H9 (cell line): ENCODE data around the gene TRPC3. TPM values are rescaled to one million over a fixed set of nuclear protein-coding genes. Genes with fewer than 3 reads are reported as not detected.

Source experiments
- DNase-seq: peaks from one replicate; pipeline ENCODE4 v3.0.0-alpha.2; 2017
- H2AFZ ChIP-seq: one replicate; pipeline ENCODE4 v1.6.1; 2013; ENCODE audit warnings: mild to moderate bottlenecking, low read length, control low read depth, moderate library complexity
- H2AK5ac ChIP-seq: 2 replicates; pipeline ENCODE4 v1.6.1; 2013; ENCODE audit warnings: low read length, control low read depth, mixed read lengths; ENCODE audit not compliant: insufficient read length
- H2BK120ac ChIP-seq: one replicate; pipeline ENCODE4 v1.6.1; 2013; ENCODE audit warnings: low read depth, mild to moderate bottlenecking, low read length, control low read depth, inconsistent platforms; ENCODE audit not compliant: poor library complexity, severe bottlenecking
- H2BK12ac ChIP-seq: 2 replicates; pipeline ENCODE4 v1.6.1; 2013; ENCODE audit warnings: low read length, control low read depth, mixed read lengths, low read depth; ENCODE audit not compliant: insufficient read length
- H2BK15ac ChIP-seq: 2 replicates; pipeline ENCODE4 v1.6.1; 2013; ENCODE audit warnings: low read depth, low read length, control low read depth
- H2BK20ac ChIP-seq: one replicate; pipeline ENCODE4 v1.6.1; 2013; ENCODE audit warnings: low read depth, mild to moderate bottlenecking, low read length, control low read depth, inconsistent platforms; ENCODE audit not compliant: poor library complexity, severe bottlenecking
- H2BK5ac ChIP-seq: 2 replicates; pipeline ENCODE4 v1.6.1; 2013; ENCODE audit warnings: low read length, control low read depth, mixed read lengths; ENCODE audit not compliant: insufficient read length
- H3K14ac ChIP-seq: 2 replicates; pipeline ENCODE4 v1.6.1; 2013; ENCODE audit warnings: low read length, control low read depth; ENCODE audit not compliant: insufficient read depth
- H3K18ac ChIP-seq: 2 replicates; pipeline ENCODE4 v1.6.1; 2013; ENCODE audit warnings: low read depth, mild to moderate bottlenecking, mixed read lengths, low read length, control low read depth; ENCODE audit not compliant: insufficient read length
- H3K23ac ChIP-seq: 2 replicates; pipeline ENCODE4 v1.6.1; 2013; ENCODE audit warnings: low read length, control low read depth, mixed read lengths, low read depth; ENCODE audit not compliant: insufficient read length
- H3K23me2 ChIP-seq: 2 replicates; pipeline ENCODE4 v1.6.1; 2013; ENCODE audit warnings: low read depth, mild to moderate bottlenecking, mixed read lengths, low read length, control low read depth; ENCODE audit not compliant: insufficient read length, poor library complexity, severe bottlenecking
- H3K27ac ChIP-seq: 2 replicates; pipeline ENCODE4 v1.5.1; 2013; ENCODE audit warnings: low read length, control low read depth, mixed read lengths, low read depth; ENCODE audit not compliant: insufficient read length
- H3K27me3 ChIP-seq: 2 replicates; pipeline ENCODE4 v1.6.1; 2013; ENCODE audit warnings: low read length, control low read depth, inconsistent platforms; ENCODE audit not compliant: insufficient read depth
- H3K4ac ChIP-seq: 2 replicates; pipeline ENCODE4 v1.6.1; 2013; ENCODE audit warnings: low read depth, mild to moderate bottlenecking, control low read depth, inconsistent platforms, low read length, moderate library complexity
- H3K4me1 ChIP-seq: 2 replicates; pipeline ENCODE4 v1.6.1; 2013; ENCODE audit warnings: low read length, control low read depth, inconsistent platforms; ENCODE audit not compliant: insufficient read depth
- H3K4me2 ChIP-seq: 2 replicates; pipeline ENCODE4 v1.6.1; 2013; ENCODE audit warnings: low read length, control low read depth, mixed read lengths; ENCODE audit not compliant: insufficient read length, insufficient read depth
- H3K56ac ChIP-seq: 2 replicates; pipeline ENCODE4 v1.6.1; 2013; ENCODE audit warnings: low read depth, mild to moderate bottlenecking, mixed read lengths, low read length, control low read depth; ENCODE audit not compliant: insufficient read length
- H3K79me1 ChIP-seq: 2 replicates; pipeline ENCODE4 v1.6.1; 2013; ENCODE audit warnings: low read depth, mild to moderate bottlenecking, moderate library complexity, low read length, control low read depth, inconsistent platforms; ENCODE audit not compliant: insufficient read depth, poor library complexity, severe bottlenecking
- H3K79me2 ChIP-seq: 2 replicates; pipeline ENCODE4 v1.6.1; 2013; ENCODE audit warnings: low read length, control low read depth, inconsistent platforms; ENCODE audit not compliant: insufficient read depth
- H3K9ac ChIP-seq: 2 replicates; pipeline ENCODE4 v1.6.1; 2013; ENCODE audit warnings: low read length, control low read depth, mixed read lengths; ENCODE audit not compliant: insufficient read length; ENCODE audit errors: extremely low read depth
- H3K9me3 ChIP-seq: one replicate; pipeline ENCODE4 v1.6.1; 2013; ENCODE audit warnings: low read depth, low read length, inconsistent platforms; ENCODE audit not compliant: control insufficient read depth
- H3T11ph ChIP-seq: one replicate; pipeline ENCODE4 v1.6.1; 2013; ENCODE audit warnings: mild to moderate bottlenecking, low read length, control low read depth, inconsistent platforms
- H4K20me1 ChIP-seq: one replicate; pipeline ENCODE4 v1.6.1; 2013; ENCODE audit not compliant: control insufficient read depth, insufficient read length, insufficient read depth
- H4K5ac ChIP-seq: 2 replicates; pipeline ENCODE4 v1.6.1; 2013; ENCODE audit warnings: low read depth, mild to moderate bottlenecking, mixed read lengths, low read length, control low read depth; ENCODE audit not compliant: insufficient read length
- H4K8ac ChIP-seq: replicated peaks from 2 replicates; pipeline ENCODE4 v1.6.1; 2013; ENCODE audit warnings: low read length, control low read depth, mixed read lengths, low read depth; ENCODE audit not compliant: insufficient read length
- H4K91ac ChIP-seq: 2 replicates; pipeline ENCODE4 v1.6.1; 2013; ENCODE audit warnings: low read depth, mild to moderate bottlenecking, moderate library complexity, mixed read lengths, low read length, control low read depth; ENCODE audit not compliant: insufficient read length
- H3K27ac Mint-ChIP-seq, 3 experiments: 2 replicates in 2 of 3; 3 replicates in 1 of 3; pipeline ENCODE4 v1.8.0; 2020 to 2021; ENCODE audit warnings: mixed read lengths in 3 of 3, mild to moderate bottlenecking in 1 of 3, moderate library complexity in 1 of 3
- H3K27me3 Mint-ChIP-seq: 2 replicates; pipeline ENCODE4 v1.8.0; 2021; ENCODE audit warnings: low read depth, mild to moderate bottlenecking, moderate library complexity, mixed read lengths
- H3K36me3 Mint-ChIP-seq, 3 experiments: 2 replicates in 2 of 3; 3 replicates in 1 of 3; pipeline ENCODE4 v1.8.0; 2020 to 2021; ENCODE audit warnings: low read depth in 3 of 3, mixed read lengths in 3 of 3; ENCODE audit not compliant: insufficient read depth in 1 of 3
- H3K4me1 Mint-ChIP-seq, 2 experiments: 2 replicates each; pipeline ENCODE4 v1.8.0; 2020; ENCODE audit warnings: mixed read lengths in 2 of 2
- H3K4me3 Mint-ChIP-seq, 2 experiments: 2 replicates in 1 of 2; 3 replicates in 1 of 2; pipeline ENCODE4 v1.8.0; 2020 to 2021; ENCODE audit warnings: mild to moderate bottlenecking in 2 of 2, mixed read lengths in 2 of 2, moderate library complexity in 1 of 2
- H3K9me3 Mint-ChIP-seq, 2 experiments: 2 replicates in 1 of 2; 3 replicates in 1 of 2; pipeline ENCODE4 v1.8.0; 2020; ENCODE audit warnings: mild to moderate bottlenecking in 2 of 2, mixed read lengths in 2 of 2, moderate library complexity in 1 of 2
- CTCF ChIP-seq: fragments of 200-600 bp; sonication (generic); conservative IDR thresholded peaks from 3 replicates; pipeline ENCODE4 v1.8.0; 2021; ENCODE audit warnings: antibody characterized with exemption, mild to moderate bottlenecking
- total RNA-seq: library from RNA; stranded (reverse); gene quantifications from 2 replicates; pipeline ENCODE4 v1.2.1, GENCODE V29; 2021

Gene TRPC3
- total RNA-seq, 1 experiment from 2014 or later, result 0.13 TPM

GRCh38 chr4:121991968-121992367 lies 40.1 kb upstream of the TRPC3 start:
- no peak overlapping the region for H2BK5ac ChIP-seq
- Mint-ChIP-seq H3K9me3 (no peaks in the 10 kb centered on the region; a peak in 1 of 5 replicates), H3K27me3 (peaks cover 6% of the 10 kb centered on the region), H3K4me1 (peaks cover 0 to 3% of the 10 kb centered on the region in 2 experiments; a peak in 1 of 4 replicates), H3K27ac (no peak overlapping the region), H3K4me3 (no peak overlapping the region), H3K36me3 (no peaks in the 10 kb centered on the region)
- no peaks in the 10 kb centered on the region for H3K9me3 ChIP-seq
- TF ChIP-seq CTCF, result no peak
- H2BK120ac ChIP-seq, result no peak overlapping the region
- no peak overlapping the region for H2BK20ac ChIP-seq
- H3K14ac ChIP-seq, result no peak overlapping the region
- H2BK12ac ChIP-seq, result no peak overlapping the region
- no peak overlapping the region for H3K18ac ChIP-seq
- H3T11ph ChIP-seq, result no peak overlapping the region
- H3K23ac ChIP-seq, result no peak overlapping the region
- H2AK5ac ChIP-seq, result no peak overlapping the region
- no peaks in the 10 kb centered on the region for H3K23me2 ChIP-seq
- H3K27ac ChIP-seq, result no peak overlapping the region
- no peaks in the 10 kb centered on the region for H4K20me1 ChIP-seq
- no peak overlapping the region for H4K8ac ChIP-seq
- H3K4me1 ChIP-seq, result no peaks in the 10 kb centered on the region
- no peaks in the 10 kb centered on the region for H3K27me3 ChIP-seq
- no peak overlapping the region for H2AFZ ChIP-seq
- no peak overlapping the region for H3K4me2 ChIP-seq
- H3K9ac ChIP-seq, result no peak overlapping the region
- no peak overlapping the region for H3K56ac ChIP-seq
- no peak overlapping the region for H3K4ac ChIP-seq
- H3K79me1 ChIP-seq, result no peaks in the 10 kb centered on the region
- no peak overlapping the region for H2BK15ac ChIP-seq
- no peak overlapping the region for H4K5ac ChIP-seq
- H4K91ac ChIP-seq, result no peak overlapping the region
- H3K79me2 ChIP-seq, result no peaks in the 10 kb centered on the region
- DNase-seq, result no peak
